AG09309 (cell line): ENCODE data around the gene DAPK1.

Experiments used
- DNase-seq: peaks from one replicate; pipeline ENCODE4 v3.0.0-alpha.2; 2010; ENCODE audit warnings: low read depth
- H3K4me3 ChIP-seq: 2 replicates; pipeline ENCODE4 v1.5.1; 2011; ENCODE audit warnings: mild to moderate bottlenecking, low read depth, low read length, moderate library complexity; ENCODE audit not compliant: control insufficient read depth
- TF ChIP-seq, protein P1 (sequence below): IDR thresholded peaks from 2 replicates; pipeline ENCODE4 v1.5.1; 2011; ENCODE audit warnings: mild to moderate bottlenecking, low read depth, low read length, inconsistent platforms; ENCODE audit not compliant: insufficient read depth, control insufficient read depth; ENCODE audit errors: missing control alignments

DAPK1 gene

DNA sequence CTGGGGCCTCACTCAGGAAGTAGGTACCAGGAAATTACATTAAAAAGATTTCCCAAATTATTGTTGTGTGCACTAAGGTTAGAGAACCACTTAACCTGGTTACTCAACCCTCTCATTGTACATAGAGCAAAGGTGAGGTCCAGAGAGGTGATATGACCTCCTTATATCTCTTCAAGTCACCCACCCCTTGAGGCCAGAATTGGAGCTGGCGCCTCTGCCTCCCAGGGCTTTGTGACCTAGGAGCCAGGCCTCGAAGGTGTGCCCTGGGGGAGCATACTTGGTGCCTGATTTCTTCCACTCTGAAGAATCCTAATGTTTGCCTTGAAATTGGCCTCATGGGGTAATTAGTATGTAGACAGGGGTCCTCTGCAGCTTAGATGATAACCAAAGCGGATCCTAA, 133.2 kb downstream of the DAPK1 start:
- no peak overlapping the region for H3K4me3 ChIP-seq
- DNase-seq, result no peak
- TF ChIP-seq, protein P1, sequence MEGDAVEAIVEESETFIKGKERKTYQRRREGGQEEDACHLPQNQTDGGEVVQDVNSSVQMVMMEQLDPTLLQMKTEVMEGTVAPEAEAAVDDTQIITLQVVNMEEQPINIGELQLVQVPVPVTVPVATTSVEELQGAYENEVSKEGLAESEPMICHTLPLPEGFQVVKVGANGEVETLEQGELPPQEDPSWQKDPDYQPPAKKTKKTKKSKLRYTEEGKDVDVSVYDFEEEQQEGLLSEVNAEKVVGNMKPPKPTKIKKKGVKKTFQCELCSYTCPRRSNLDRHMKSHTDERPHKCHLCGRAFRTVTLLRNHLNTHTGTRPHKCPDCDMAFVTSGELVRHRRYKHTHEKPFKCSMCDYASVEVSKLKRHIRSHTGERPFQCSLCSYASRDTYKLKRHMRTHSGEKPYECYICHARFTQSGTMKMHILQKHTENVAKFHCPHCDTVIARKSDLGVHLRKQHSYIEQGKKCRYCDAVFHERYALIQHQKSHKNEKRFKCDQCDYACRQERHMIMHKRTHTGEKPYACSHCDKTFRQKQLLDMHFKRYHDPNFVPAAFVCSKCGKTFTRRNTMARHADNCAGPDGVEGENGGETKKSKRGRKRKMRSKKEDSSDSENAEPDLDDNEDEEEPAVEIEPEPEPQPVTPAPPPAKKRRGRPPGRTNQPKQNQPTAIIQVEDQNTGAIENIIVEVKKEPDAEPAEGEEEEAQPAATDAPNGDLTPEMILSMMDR, result no peak

DNA sequence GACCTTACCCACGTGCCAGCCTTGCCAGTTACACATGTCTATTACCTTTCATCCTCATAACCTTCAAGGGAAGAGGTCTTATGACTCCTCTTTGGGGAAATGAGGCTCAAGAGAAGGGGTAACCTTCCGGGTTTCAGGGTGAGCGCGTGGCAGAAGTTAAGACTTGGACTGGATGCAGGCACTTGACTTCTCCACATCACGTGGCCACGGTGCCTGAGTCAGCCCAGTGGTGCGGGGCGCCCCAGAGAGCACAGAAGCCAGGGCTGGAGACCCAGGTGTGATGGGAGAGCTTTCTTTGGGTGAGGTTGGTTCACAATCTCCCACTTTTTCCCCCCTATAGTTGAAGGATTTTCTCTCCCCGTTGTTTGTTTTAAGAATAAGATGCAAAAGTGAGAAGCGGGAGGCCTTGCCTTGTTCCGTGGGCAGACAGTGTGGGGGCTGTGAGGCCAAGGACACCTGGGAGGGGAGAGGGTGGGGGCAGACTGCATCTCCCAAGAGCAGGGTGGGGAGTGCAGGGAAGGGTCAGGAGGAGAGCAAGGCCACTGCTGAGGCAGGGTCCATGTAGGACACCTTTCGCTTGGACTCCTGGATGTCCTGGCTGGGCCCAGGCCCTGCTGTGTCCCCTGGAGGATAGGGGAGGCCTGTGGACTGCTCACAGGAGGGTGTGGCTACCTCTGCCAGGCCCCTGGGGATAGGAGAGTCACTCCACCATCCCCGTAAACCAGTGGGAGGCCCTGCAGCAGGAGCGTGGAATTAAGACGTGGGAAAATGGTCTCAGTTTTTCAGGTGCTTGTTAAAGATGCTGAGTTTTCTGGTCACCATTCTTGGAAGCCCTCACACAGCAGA, 138.2 kb downstream of the DAPK1 start:
- no peak overlapping the region for H3K4me3 ChIP-seq
- no peak for DNase-seq
- TF ChIP-seq, protein P1, result no peak

DNA sequence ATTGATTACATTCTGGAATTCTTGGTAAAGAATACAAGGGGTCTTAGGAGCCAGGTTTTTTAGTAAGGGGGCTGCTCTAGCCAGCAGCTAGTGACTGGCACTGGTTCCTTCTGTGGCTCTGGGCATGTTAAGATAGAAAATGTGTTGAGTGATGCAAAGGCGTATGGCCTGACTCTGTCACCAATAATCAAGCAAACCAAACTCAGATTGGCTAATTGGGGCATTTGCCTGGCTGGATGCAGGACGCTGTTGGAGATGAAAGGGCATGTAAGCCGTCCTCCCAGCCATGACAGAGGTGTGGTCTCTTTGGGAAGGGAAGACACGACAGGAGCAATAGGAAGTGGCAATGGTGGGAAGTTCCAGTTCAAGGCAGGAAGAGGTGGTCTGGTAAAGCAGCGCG, 140.6 kb downstream of the DAPK1 start:
- no peak for DNase-seq
- TF ChIP-seq, protein P1, result no peak

DNA sequence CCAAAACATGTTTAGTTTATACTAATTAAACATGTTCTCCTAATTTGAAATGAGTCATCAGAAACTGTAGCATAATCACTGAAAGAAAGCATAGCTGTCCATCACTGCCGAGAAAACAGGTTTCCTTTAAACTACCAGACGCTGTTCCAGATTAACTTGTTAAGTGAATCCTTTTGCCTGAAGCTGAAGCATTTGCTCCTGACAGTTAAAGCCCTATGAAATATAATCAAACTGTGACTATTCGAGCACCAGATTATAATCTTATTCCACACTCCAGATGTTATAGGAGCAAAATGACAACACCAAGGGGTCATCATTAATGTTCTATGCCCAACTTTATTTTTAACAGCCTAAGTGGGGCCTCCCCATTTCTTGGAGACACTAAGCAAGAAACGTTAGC, 142.3 kb downstream of the DAPK1 start:
- DNase-seq, result no peak
- no peak overlapping the region for H3K4me3 ChIP-seq
- TF ChIP-seq, protein P1, result no peak

More for the DNA sequence above, 140.6 kb downstream of the DAPK1 start:
- H3K4me3 ChIP-seq, result no peak overlapping the region

DNA sequence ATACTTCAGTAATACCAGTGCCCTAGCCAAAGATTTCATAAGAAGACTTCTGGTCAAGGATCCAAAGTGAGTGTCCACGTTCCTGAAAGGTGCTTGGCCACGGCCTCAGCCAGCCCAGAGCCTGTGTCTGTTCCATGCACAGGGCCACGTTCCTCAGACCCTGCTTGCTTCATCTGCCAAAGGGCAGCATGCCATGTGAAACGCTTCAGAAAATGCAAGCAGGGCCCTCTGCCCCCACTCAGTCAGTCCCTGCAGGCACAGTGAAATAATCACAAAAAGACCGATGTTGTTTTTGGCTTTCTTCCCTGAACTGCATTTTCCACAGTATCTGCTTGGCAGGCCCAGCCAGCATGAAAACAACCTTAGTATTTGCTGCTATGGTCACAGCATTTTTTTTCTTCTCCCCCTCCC, 142.7 kb downstream of the DAPK1 start:
- DNase-seq, result no peak
- no peak overlapping the region for H3K4me3 ChIP-seq
- TF ChIP-seq, protein P1, result no peak

DNA sequence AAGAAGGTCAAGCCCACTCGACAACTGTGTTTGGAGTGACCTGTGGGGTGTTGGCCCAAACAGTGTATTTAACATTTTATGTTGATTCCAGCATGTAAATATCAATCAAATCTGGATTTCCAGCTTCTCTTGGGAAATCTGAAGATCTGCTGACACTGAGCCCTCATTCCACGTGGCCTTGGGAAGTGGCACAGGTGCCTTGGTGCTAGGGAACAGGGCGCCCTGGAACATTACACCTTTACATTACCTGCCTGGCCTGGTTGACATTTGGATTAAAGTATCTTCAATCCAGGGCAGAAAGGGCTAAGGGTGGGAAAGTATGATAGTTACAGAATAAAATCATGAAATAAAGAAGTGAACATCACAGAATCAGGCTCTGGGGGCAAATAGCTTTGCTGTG, 143.4 kb downstream of the DAPK1 start:
- no peak overlapping the region for H3K4me3 ChIP-seq
- TF ChIP-seq, protein P1, result no peak
- no peak for DNase-seq
